ENCODE measurements around the gene KCNA2.

DNA sequence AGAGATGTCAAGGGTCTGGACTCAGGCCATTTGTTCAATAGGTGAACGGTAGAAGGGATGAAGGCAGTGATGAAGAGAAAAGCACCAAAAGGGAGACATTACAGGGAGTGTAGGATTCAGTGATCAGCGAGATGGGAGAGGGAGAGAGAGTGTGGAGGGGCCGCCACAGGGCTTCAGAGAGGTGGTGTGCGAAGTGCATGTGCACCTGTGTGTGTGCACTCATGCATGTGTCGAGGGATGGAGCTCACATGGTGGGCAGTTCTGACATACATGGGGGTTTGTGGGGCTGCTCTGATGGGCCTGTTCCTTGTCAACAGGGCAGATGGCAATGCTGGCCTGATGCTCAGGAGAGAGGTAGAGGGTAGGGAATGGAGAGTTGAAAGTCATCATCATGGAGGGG, 11.4 kb upstream of the KCNA2 start:
- TF ChIP-seq, protein P1, sequence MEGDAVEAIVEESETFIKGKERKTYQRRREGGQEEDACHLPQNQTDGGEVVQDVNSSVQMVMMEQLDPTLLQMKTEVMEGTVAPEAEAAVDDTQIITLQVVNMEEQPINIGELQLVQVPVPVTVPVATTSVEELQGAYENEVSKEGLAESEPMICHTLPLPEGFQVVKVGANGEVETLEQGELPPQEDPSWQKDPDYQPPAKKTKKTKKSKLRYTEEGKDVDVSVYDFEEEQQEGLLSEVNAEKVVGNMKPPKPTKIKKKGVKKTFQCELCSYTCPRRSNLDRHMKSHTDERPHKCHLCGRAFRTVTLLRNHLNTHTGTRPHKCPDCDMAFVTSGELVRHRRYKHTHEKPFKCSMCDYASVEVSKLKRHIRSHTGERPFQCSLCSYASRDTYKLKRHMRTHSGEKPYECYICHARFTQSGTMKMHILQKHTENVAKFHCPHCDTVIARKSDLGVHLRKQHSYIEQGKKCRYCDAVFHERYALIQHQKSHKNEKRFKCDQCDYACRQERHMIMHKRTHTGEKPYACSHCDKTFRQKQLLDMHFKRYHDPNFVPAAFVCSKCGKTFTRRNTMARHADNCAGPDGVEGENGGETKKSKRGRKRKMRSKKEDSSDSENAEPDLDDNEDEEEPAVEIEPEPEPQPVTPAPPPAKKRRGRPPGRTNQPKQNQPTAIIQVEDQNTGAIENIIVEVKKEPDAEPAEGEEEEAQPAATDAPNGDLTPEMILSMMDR (IDR thresholded peaks at IDR 0.05; ENCODE audit: low read depth, low read length, poor library complexity, severe bottlenecking) = no peak
- no peak for TF ChIP-seq EZH2phosphoT487 (IDR thresholded peaks at IDR 0.05; ENCODE audit: borderline replicate concordance, low read length)

Data from DOHH2 (cell line).